Measurements from ENCODE around the gene PHOSPHO2. TPM values are rescaled to one million over a fixed set of nuclear protein-coding genes. Genes with fewer than 3 reads are reported as not detected.

PHOSPHO2 gene
- total RNA-seq, 1 experiment from 2014 or later, result 12.7 TPM

GRCh38 chr2:169709331-169709730 is 15.1 kb downstream of the PHOSPHO2 start:
- H3K4me3 Mint-ChIP-seq (ENCODE audit: low read depth, unreplicated experiment), result no peak overlapping the region
- no TSS peak for BruUV-seq (replicated peaks)
- no peak overlapping the region for H3K27ac Mint-ChIP-seq (ENCODE audit: unreplicated experiment)
- intact Hi-C loops (cut with micrococcal nuclease; ENCODE audit: unreplicated experiment), result no loop called here
- H3K36me3 Mint-ChIP-seq (ENCODE audit: insufficient read depth, unreplicated experiment), result peaks cover 4% of the 10 kb centered on the region
- CTCF ChIA-PET, result no interaction called here
- H3K9me3 Mint-ChIP-seq (ENCODE audit: low read depth, unreplicated experiment), result no peaks in the 10 kb centered on the region
- H3K27me3 Mint-ChIP-seq (ENCODE audit: unreplicated experiment), result no peaks in the 10 kb centered on the region
- TF ChIP-seq, protein P1, sequence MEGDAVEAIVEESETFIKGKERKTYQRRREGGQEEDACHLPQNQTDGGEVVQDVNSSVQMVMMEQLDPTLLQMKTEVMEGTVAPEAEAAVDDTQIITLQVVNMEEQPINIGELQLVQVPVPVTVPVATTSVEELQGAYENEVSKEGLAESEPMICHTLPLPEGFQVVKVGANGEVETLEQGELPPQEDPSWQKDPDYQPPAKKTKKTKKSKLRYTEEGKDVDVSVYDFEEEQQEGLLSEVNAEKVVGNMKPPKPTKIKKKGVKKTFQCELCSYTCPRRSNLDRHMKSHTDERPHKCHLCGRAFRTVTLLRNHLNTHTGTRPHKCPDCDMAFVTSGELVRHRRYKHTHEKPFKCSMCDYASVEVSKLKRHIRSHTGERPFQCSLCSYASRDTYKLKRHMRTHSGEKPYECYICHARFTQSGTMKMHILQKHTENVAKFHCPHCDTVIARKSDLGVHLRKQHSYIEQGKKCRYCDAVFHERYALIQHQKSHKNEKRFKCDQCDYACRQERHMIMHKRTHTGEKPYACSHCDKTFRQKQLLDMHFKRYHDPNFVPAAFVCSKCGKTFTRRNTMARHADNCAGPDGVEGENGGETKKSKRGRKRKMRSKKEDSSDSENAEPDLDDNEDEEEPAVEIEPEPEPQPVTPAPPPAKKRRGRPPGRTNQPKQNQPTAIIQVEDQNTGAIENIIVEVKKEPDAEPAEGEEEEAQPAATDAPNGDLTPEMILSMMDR (IDR thresholded peaks at IDR 0.05; ENCODE audit: unreplicated experiment), result no peak
- H3K4me1 Mint-ChIP-seq (ENCODE audit: low read depth, unreplicated experiment), result peaks cover 2% of the 10 kb centered on the region
- DNase-seq, result no peak

GRCh38 chr2:169709981-169710380 is 15.7 kb downstream of the PHOSPHO2 start:
- Mint-ChIP-seq H3K27ac (ENCODE audit: unreplicated experiment) (no peak overlapping the region), H3K4me3 (ENCODE audit: low read depth, unreplicated experiment) (no peak overlapping the region), H3K27me3 (ENCODE audit: unreplicated experiment) (no peaks in the 10 kb centered on the region), H3K36me3 (ENCODE audit: insufficient read depth, unreplicated experiment) (peaks cover 4% of the 10 kb centered on the region), H3K9me3 (ENCODE audit: low read depth, unreplicated experiment) (no peaks in the 10 kb centered on the region), H3K4me1 (ENCODE audit: low read depth, unreplicated experiment) (peaks cover 8% of the 10 kb centered on the region)
- BruUV-seq (replicated peaks), result no TSS peak
- TF ChIP-seq, protein P1 (IDR thresholded peaks at IDR 0.05; ENCODE audit: unreplicated experiment), result no peak
- intact Hi-C loops (cut with micrococcal nuclease; ENCODE audit: unreplicated experiment), result no loop called here
- CTCF ChIA-PET, result no interaction called here
- peak; percentile 37 for DNase-seq

- Mint-ChIP-seq H3K27me3 (ENCODE audit: unreplicated experiment) (no peaks in the 10 kb centered on the region), H3K4me3 (ENCODE audit: low read depth, unreplicated experiment) (no peak overlapping the region), H3K27ac (ENCODE audit: unreplicated experiment) (no peak overlapping the region), H3K9me3 (ENCODE audit: low read depth, unreplicated experiment) (no peaks in the 10 kb centered on the region), H3K36me3 (ENCODE audit: insufficient read depth, unreplicated experiment) (peaks cover 4% of the 10 kb centered on the region), H3K4me1 (ENCODE audit: low read depth, unreplicated experiment) (peaks cover 22% of the 10 kb centered on the region)
- CTCF ChIA-PET, result interaction anchor here (0.7 kb wide), 1 partner anchor 91 kb away, joined by 4 read pairs; no protein-coding TSS in a partner anchor
- no TSS peak for BruUV-seq (replicated peaks)
- intact Hi-C loops (cut with micrococcal nuclease; ENCODE audit: unreplicated experiment), result no loop called here
- no peak for DNase-seq
- TF ChIP-seq, protein P1 (IDR thresholded peaks at IDR 0.05; ENCODE audit: unreplicated experiment), result no peak
Measured at GRCh38 chr2:169711751-169712509, 17.7 kb downstream of the PHOSPHO2 start.

- TF ChIP-seq, protein P1 (IDR thresholded peaks at IDR 0.05; ENCODE audit: unreplicated experiment), result no peak
- DNase-seq, result no peak
- Mint-ChIP-seq H3K36me3 (ENCODE audit: insufficient read depth, unreplicated experiment) (no peaks in the 10 kb centered on the region), H3K27me3 (ENCODE audit: unreplicated experiment) (no peaks in the 10 kb centered on the region), H3K4me3 (ENCODE audit: low read depth, unreplicated experiment) (no peak overlapping the region), H3K9me3 (ENCODE audit: low read depth, unreplicated experiment) (no peaks in the 10 kb centered on the region), H3K27ac (ENCODE audit: unreplicated experiment) (no peak overlapping the region), H3K4me1 (ENCODE audit: low read depth, unreplicated experiment) (peaks cover 29% of the 10 kb centered on the region)
- intact Hi-C loops (cut with micrococcal nuclease; ENCODE audit: unreplicated experiment), result no loop called here
- BruUV-seq (replicated peaks), result no TSS peak
- CTCF ChIA-PET, result interaction anchor here (0.7 kb wide), 1 partner anchor 90 kb away, joined by 4 read pairs; no protein-coding TSS in a partner anchor
Measured at GRCh38 chr2:169712791-169713227, 18.5 kb downstream of the PHOSPHO2 start.

All from Calu3 (cell line).